ENCODE results near the gene TMEM132D. TPM values are rescaled to one million over a fixed set of nuclear protein-coding genes. Genes with fewer than 3 reads are reported as not detected.

Gene TMEM132D
- total RNA-seq, 1 experiment from 2014 or later: not detected

- Histone ChIP-seq H3K27ac (ENCODE audit: low read depth, low read length, poor library complexity, severe bottlenecking) (no peak overlapping the region), H3K9me3 (ENCODE audit: low read depth, low read length, poor library complexity, severe bottlenecking) (peaks cover 6% of the 10 kb centered on the region), H3K27me3 (replicated peaks; ENCODE audit: insufficient read depth, low read depth, low read length, poor library complexity) (no peaks in the 10 kb centered on the region), H3K4me1 (ENCODE audit: insufficient read depth, low read length, poor library complexity, severe bottlenecking) (no peaks in the 10 kb centered on the region), H3K4me3 (ENCODE audit: low read depth, low read length, poor library complexity, severe bottlenecking) (no peak overlapping the region), H3K36me3 (ENCODE audit: insufficient read depth, low read length, poor library complexity, severe bottlenecking) (no peaks in the 10 kb centered on the region)
- CTCF ChIA-PET: no interaction called here
- TF ChIP-seq EZH2 (IDR thresholded peaks at IDR 0.05; ENCODE audit: borderline replicate concordance, low read depth, low read length, poor library complexity, severe bottlenecking) (no peak), CTCF (conservative IDR thresholded peaks at IDR 0.05; ENCODE audit: low read depth, low read length) (no peak)
- POLR2A ChIA-PET (ENCODE audit: low non-redundant PET): no interaction called here
- DNase-seq (ENCODE audit: low spot score): no peak
- no TSS peak for BruUV-seq (replicated peaks)
- intact Hi-C loops (cut with micrococcal nuclease; ENCODE audit: unreplicated experiment): no loop called here
These were observed 546.6 kb downstream of the TMEM132D start for GRCh38 chr12:129357233-129357632.

GRCh38 chr12:129351481-129351880, 552.3 kb downstream of the TMEM132D start:
- BruUV-seq (replicated peaks): no TSS peak
- no peak for TF ChIP-seq CTCF (conservative IDR thresholded peaks at IDR 0.05; ENCODE audit: low read depth, low read length)
- no peak for TF ChIP-seq EZH2 (IDR thresholded peaks at IDR 0.05; ENCODE audit: borderline replicate concordance, low read depth, low read length, poor library complexity, severe bottlenecking)
- no peaks in the 10 kb centered on the region for H3K36me3 ChIP-seq (ENCODE audit: insufficient read depth, low read length, poor library complexity, severe bottlenecking)
- H3K4me1 ChIP-seq (ENCODE audit: insufficient read depth, low read length, poor library complexity, severe bottlenecking): no peaks in the 10 kb centered on the region
- no peak overlapping the region for H3K27ac ChIP-seq (ENCODE audit: low read depth, low read length, poor library complexity, severe bottlenecking)
- no peaks in the 10 kb centered on the region for H3K27me3 ChIP-seq (replicated peaks; ENCODE audit: insufficient read depth, low read depth, low read length, poor library complexity)
- ChIA-PET CTCF (no interaction called here), POLR2A (ENCODE audit: low non-redundant PET) (no interaction called here)
- peaks cover 17% of the 10 kb centered on the region for H3K9me3 ChIP-seq (ENCODE audit: low read depth, low read length, poor library complexity, severe bottlenecking)
- no peak for DNase-seq (ENCODE audit: low spot score)
- intact Hi-C loops (cut with micrococcal nuclease; ENCODE audit: unreplicated experiment): no loop called here
- H3K4me3 ChIP-seq (ENCODE audit: low read depth, low read length, poor library complexity, severe bottlenecking): no peak overlapping the region

GRCh38 chr12:129339336-129339735, 564.5 kb downstream of the TMEM132D start:
- no peaks in the 10 kb centered on the region for H3K27me3 ChIP-seq (replicated peaks; ENCODE audit: insufficient read depth, low read depth, low read length, poor library complexity)
- no peak for TF ChIP-seq CTCF (conservative IDR thresholded peaks at IDR 0.05; ENCODE audit: low read depth, low read length)
- TF ChIP-seq EZH2 (IDR thresholded peaks at IDR 0.05; ENCODE audit: borderline replicate concordance, low read depth, low read length, poor library complexity, severe bottlenecking): no peak
- H3K4me1 ChIP-seq (ENCODE audit: insufficient read depth, low read length, poor library complexity, severe bottlenecking): no peaks in the 10 kb centered on the region
- ChIA-PET CTCF (no interaction called here), POLR2A (ENCODE audit: low non-redundant PET) (no interaction called here)
- intact Hi-C loops (cut with micrococcal nuclease; ENCODE audit: unreplicated experiment): no loop called here
- H3K36me3 ChIP-seq (ENCODE audit: insufficient read depth, low read length, poor library complexity, severe bottlenecking): no peaks in the 10 kb centered on the region
- no peak overlapping the region for H3K4me3 ChIP-seq (ENCODE audit: low read depth, low read length, poor library complexity, severe bottlenecking)
- no peak overlapping the region for H3K27ac ChIP-seq (ENCODE audit: low read depth, low read length, poor library complexity, severe bottlenecking)
- DNase-seq (ENCODE audit: low spot score): no peak
- no TSS peak for BruUV-seq (replicated peaks)
- H3K9me3 ChIP-seq (ENCODE audit: low read depth, low read length, poor library complexity, severe bottlenecking): peaks cover 12% of the 10 kb centered on the region
